Ascending aorta (tissue), 2 donors: ENCODE measurements around the gene PIGK. TPM values are rescaled to one million over a fixed set of nuclear protein-coding genes. Genes with fewer than 3 reads are reported as not detected.

Experiments
- DNase-seq, 2 donors: peaks; one replicate each; pipeline ENCODE4 v3.0.0-alpha.2; 2019; ENCODE audit warnings: low spot score in 2 of 2
- H3K27ac ChIP-seq, 2 donors: fragments of 200-600 bp; sonication (generic); one replicate each; pipeline ENCODE4 v1.5.1; 2016 to 2017; ENCODE audit warnings: mild to moderate bottlenecking in 1 of 2
- H3K27me3 ChIP-seq: fragments of 200-600 bp; sonication (generic); one replicate; pipeline ENCODE4 v1.5.1; 2017
- H3K36me3 ChIP-seq, 2 donors: fragments of 200-600 bp; sonication (generic); one replicate each; pipeline ENCODE4 v1.5.1; 2016
- H3K4me1 ChIP-seq, 2 donors: fragments of 200-600 bp; sonication (generic); one replicate each; pipeline ENCODE4 v1.5.1; 2016 to 2017; ENCODE audit warnings: mild to moderate bottlenecking in 1 of 2
- H3K4me3 ChIP-seq, 2 donors: fragments of 200-600 bp; sonication (generic); one replicate each; pipeline ENCODE4 v1.5.1; 2016 to 2017; ENCODE audit warnings: mild to moderate bottlenecking in 1 of 2
- H3K9me3 ChIP-seq, 2 donors: fragments of 200-600 bp; sonication (generic); one replicate each; pipeline ENCODE4 v1.5.1; 2016
- CTCF ChIP-seq, 3 experiments: fragments of 200-600 bp in 2 of 3; fragments of 450-650 bp in 1 of 3; sonication (generic) in 2 of 3; IDR thresholded peaks; one replicate each; pipeline ENCODE4 v1.5.1; 2016 to 2019; ENCODE audit warnings: antibody characterized with exemption in 3 of 3, mild to moderate bottlenecking in 1 of 3, moderate library complexity in 1 of 3
- intact Hi-C: fragments of 100-400 bp; cut with DNase I; formaldehyde crosslinking; loops from one replicate; pipeline ENCODE4 v1.15.1; 2023
- total RNA-seq: library from RNA; depleted of rRNA; stranded (reverse); fragments of >200 nt; gene quantifications from one replicate; pipeline ENCODE4 v1.1.0, GENCODE V29; 2016

PIGK gene
- total RNA-seq, 1 donor from 2014 or later: 3.4 TPM

GRCh38 chr1:77047978-77048614 is 171.1 kb downstream of the PIGK start:
- Histone ChIP-seq H3K27ac (no peak overlapping the region), H3K27me3 (no peaks in the 10 kb centered on the region), H3K36me3 (no peaks in the 10 kb centered on the region), H3K4me3 (no peak overlapping the region), H3K4me1 (no peaks in the 10 kb centered on the region), H3K9me3 (no peaks in the 10 kb centered on the region)
- intact Hi-C loops: no loop called here
- TF ChIP-seq CTCF (IDR thresholded peaks at IDR 0.05): no peak
- no peak for DNase-seq

GRCh38 chr1:77047575-77047974 is 171.7 kb downstream of the PIGK start:
- Histone ChIP-seq H3K4me3 (no peak overlapping the region), H3K36me3 (no peaks in the 10 kb centered on the region), H3K27me3 (no peaks in the 10 kb centered on the region), H3K27ac (no peak overlapping the region), H3K9me3 (no peaks in the 10 kb centered on the region), H3K4me1 (no peaks in the 10 kb centered on the region)
- intact Hi-C loops: no loop called here
- TF ChIP-seq CTCF (IDR thresholded peaks at IDR 0.05): no peak
- DNase-seq: no peak

DNA sequence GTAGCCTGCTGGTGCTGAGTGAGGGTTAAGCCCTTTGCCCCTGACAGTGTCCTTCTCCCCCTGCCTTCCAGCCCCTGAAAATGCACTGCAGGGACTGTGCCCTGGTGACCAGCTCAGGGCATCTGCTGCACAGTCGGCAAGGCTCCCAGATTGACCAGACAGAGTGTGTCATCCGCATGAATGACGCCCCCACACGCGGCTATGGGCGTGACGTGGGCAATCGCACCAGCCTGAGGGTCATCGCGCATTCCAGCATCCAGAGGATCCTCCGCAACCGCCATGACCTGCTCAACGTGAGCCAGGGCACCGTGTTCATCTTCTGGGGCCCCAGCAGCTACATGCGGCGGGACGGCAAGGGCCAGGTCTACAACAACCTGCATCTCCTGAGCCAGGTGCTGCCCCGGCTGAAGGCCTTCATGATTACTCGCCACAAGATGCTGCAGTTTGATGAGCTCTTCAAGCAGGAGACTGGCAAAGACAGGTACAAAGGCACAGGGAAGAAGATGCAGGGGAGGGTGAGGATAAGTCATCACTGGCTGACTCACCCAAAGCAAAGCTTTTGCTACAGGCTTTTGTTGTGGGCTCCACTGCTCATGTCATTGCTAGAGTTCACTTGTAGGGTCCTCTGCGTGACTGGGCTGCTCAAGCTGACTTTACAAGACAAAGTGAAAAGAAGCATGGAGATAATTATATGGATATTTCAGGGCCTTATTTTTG is 174.9 kb downstream of the PIGK start:
- TF ChIP-seq CTCF (IDR thresholded peaks at IDR 0.05): no peak
- Histone ChIP-seq H3K36me3 (no peaks in the 10 kb centered on the region), H3K27ac (no peak overlapping the region), H3K27me3 (no peaks in the 10 kb centered on the region), H3K9me3 (no peaks in the 10 kb centered on the region), H3K4me1 (no peaks in the 10 kb centered on the region), H3K4me3 (no peak overlapping the region)
- DNase-seq: no peak
- intact Hi-C loops: no loop called here

GRCh38 chr1:77040826-77041225 is 178.4 kb downstream of the PIGK start:
- DNase-seq: no peak
- intact Hi-C loops: no loop called here
- TF ChIP-seq CTCF (IDR thresholded peaks at IDR 0.05): no peak
- no peaks in the 10 kb centered on the region for H3K36me3 ChIP-seq
- no peaks in the 10 kb centered on the region for H3K4me1 ChIP-seq
- H3K27me3 ChIP-seq: no peaks in the 10 kb centered on the region
- H3K9me3 ChIP-seq: no peaks in the 10 kb centered on the region
- no peak overlapping the region for H3K4me3 ChIP-seq
- H3K27ac ChIP-seq: no peak overlapping the region

- H3K27me3 ChIP-seq: no peaks in the 10 kb centered on the region
- H3K36me3 ChIP-seq: no peaks in the 10 kb centered on the region
- no peak for DNase-seq
- TF ChIP-seq CTCF (IDR thresholded peaks at IDR 0.05): no peak
- no peaks in the 10 kb centered on the region for H3K9me3 ChIP-seq
- H3K27ac ChIP-seq: no peak overlapping the region
- no peaks in the 10 kb centered on the region for H3K4me1 ChIP-seq
- intact Hi-C loops: no loop called here
- no peak overlapping the region for H3K4me3 ChIP-seq
Measured at GRCh38 chr1:77039739-77040138, 179.5 kb downstream of the PIGK start.
